Measurements from ENCODE around the gene SBF1. TPM values are rescaled to one million over a fixed set of nuclear protein-coding genes. Genes with fewer than 3 reads are reported as not detected.

SBF1 gene
- total RNA-seq, 1 donor from 2014 or later: 123 TPM

DNA sequence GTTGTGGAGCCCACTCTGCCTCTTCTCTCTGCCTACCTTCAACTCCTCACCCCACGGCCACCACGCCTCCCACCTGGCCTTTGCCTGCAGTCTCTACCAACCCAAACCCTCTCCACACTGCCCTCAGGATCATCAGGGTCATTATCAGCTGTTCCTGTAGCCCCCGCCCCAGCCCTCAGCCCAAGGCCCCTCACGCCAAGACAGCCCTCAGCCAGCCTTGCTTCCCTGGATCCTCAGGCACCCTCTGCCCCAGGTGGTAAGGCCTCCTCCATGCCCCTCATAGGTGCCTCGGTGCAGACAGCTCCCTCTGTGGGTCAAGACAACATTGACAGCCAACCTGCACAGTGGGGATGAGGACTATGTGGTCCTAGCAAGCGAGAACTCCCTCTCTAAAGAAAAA is 1.7 kb downstream of the SBF1 start:
- FAIRE-seq (no peak), DNase-seq (ENCODE audit: low read depth) (peak; percentile 20)
- no peaks in the 10 kb centered on the region for H3K27me3 ChIP-seq (ENCODE audit: control insufficient read depth, insufficient read depth, low read length)
- TF ChIP-seq, protein P1, sequence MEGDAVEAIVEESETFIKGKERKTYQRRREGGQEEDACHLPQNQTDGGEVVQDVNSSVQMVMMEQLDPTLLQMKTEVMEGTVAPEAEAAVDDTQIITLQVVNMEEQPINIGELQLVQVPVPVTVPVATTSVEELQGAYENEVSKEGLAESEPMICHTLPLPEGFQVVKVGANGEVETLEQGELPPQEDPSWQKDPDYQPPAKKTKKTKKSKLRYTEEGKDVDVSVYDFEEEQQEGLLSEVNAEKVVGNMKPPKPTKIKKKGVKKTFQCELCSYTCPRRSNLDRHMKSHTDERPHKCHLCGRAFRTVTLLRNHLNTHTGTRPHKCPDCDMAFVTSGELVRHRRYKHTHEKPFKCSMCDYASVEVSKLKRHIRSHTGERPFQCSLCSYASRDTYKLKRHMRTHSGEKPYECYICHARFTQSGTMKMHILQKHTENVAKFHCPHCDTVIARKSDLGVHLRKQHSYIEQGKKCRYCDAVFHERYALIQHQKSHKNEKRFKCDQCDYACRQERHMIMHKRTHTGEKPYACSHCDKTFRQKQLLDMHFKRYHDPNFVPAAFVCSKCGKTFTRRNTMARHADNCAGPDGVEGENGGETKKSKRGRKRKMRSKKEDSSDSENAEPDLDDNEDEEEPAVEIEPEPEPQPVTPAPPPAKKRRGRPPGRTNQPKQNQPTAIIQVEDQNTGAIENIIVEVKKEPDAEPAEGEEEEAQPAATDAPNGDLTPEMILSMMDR (IDR thresholded peaks at IDR 0.05; ENCODE audit: insufficient read depth, low read length, severe bottlenecking): peak; percentile 46
- H3K36me3 ChIP-seq (ENCODE audit: control insufficient read depth, insufficient read depth, low read length): peaks cover 9% of the 10 kb centered on the region
- H3K4me3 ChIP-seq (ENCODE audit: low read depth, low read length): no peak overlapping the region

DNA sequence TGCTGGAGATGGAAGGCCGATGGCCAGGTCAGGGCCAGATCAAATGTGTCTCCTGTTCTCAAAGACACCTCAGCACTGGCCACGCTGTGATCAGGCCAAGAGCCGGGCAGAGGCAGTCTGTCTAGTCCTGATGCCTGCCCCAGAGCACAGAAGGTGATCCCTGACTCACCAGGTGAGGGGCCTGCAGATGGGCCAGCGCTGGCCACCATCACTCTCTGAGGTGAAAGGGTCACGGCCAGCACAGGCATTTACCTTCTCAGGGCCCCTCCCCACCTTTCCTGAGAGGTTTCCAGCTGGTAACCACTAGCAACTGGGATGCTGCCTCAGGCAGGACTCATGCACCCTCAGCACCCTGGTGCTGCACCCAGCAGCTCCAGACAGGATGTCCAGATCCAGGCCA is 2.9 kb downstream of the SBF1 start:
- Histone ChIP-seq H3K4me3 (ENCODE audit: low read depth, low read length) (no peak overlapping the region), H3K36me3 (ENCODE audit: control insufficient read depth, insufficient read depth, low read length) (peaks cover 16% of the 10 kb centered on the region), H3K27me3 (ENCODE audit: control insufficient read depth, insufficient read depth, low read length) (no peaks in the 10 kb centered on the region)
- FAIRE-seq (no peak), DNase-seq (ENCODE audit: low read depth) (no peak)
- TF ChIP-seq, protein P1 (IDR thresholded peaks at IDR 0.05; ENCODE audit: insufficient read depth, low read length, severe bottlenecking): no peak

DNA sequence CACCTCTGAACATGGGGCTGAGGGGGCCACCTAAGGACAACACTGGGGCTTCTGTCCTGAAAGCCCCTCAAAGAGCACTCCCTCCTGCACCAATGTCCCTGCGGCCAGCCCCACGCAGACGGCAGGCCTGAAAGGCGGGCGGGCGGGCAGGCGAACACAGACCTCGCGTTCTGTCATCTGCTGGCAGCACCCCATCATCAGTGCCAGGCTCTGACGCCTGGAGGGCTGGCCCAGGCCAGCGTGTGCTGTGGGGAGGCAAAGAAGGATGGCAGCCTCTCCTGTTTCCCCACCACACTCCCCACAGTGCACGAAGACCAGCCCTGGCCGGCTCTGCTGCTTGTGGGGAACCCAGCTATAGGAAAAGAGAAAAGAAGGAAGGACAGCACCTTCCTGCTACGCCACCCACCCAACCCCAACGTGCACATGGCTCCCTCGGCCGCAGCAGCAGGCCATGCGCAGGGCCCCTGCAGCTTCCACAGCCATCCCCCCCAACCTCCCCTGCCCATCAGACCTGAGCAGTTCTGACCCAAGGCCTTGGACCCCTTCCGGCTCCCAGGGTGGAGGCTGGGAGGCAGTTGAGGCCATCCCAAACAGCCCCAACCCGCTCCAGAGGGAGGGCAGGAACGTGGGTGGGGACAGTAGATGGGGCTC is 3.5 kb downstream of the SBF1 start:
- DNase-seq (ENCODE audit: low read depth) (no peak), FAIRE-seq (no peak)
- no peak overlapping the region for H3K4me3 ChIP-seq (ENCODE audit: low read depth, low read length)
- TF ChIP-seq, protein P1 (IDR thresholded peaks at IDR 0.05; ENCODE audit: insufficient read depth, low read length, severe bottlenecking): no peak
- H3K27me3 ChIP-seq (ENCODE audit: control insufficient read depth, insufficient read depth, low read length): no peaks in the 10 kb centered on the region
- H3K36me3 ChIP-seq (ENCODE audit: control insufficient read depth, insufficient read depth, low read length): peaks cover 22% of the 10 kb centered on the region

- Histone ChIP-seq H3K27me3 (ENCODE audit: control insufficient read depth, insufficient read depth, low read length) (no peaks in the 10 kb centered on the region), H3K4me3 (ENCODE audit: low read depth, low read length) (no peak overlapping the region), H3K36me3 (ENCODE audit: control insufficient read depth, insufficient read depth, low read length) (peaks cover 24% of the 10 kb centered on the region)
- no peak for DNase-seq (ENCODE audit: low read depth)
- no peak for FAIRE-seq
- TF ChIP-seq, protein P1 (IDR thresholded peaks at IDR 0.05; ENCODE audit: insufficient read depth, low read length, severe bottlenecking): no peak
These were observed 4.3 kb downstream of the SBF1 start for GRCh38 chr22:50470491-50470890.

DNA sequence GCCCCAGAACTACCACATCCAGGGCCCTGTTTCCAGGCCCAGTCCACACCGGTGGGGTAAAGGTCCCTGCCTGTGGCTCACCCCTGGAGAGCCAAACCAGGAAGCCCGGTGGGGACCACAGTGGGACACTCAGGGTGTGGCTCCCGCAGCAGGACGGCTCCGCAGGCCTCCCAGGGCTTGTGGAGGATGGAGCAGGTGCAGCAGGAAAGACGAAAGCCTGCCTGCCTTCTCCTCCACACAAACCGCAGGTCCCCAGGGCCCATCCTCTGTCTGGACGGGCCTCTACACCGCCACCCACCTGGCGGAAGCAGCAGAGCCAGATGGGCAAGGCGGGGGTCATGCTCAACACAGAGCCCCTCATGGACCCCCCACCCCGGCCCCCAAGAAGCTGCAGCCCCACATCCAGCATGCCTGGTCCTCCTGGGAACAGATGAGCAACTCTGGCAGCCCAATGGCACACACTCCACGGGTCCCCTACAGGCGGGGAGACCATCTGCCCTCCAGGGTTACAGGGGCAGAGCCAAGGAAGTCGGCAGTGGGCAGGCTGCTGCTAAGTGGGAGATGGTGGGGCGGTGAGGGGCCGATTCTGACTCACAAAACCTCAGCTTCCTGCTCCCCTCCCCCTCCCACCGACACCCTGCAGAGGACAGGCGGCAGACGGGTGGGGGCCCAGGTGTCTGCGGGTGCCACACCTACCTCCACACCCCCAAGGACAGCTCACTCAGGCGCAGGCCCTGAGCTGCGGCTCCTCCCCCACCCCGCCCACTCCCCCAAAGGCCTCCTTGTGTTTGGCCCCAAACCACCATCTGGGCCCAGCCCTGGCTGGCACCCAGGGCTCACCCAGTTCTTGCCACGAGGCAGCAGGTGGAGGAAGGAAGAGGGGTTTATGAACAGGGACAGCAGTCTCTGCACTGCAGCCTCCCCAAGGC is 5.2 kb downstream of the SBF1 start:
- Histone ChIP-seq H3K36me3 (ENCODE audit: control insufficient read depth, insufficient read depth, low read length) (peaks cover 30% of the 10 kb centered on the region), H3K27me3 (ENCODE audit: control insufficient read depth, insufficient read depth, low read length) (no peaks in the 10 kb centered on the region), H3K4me3 (ENCODE audit: low read depth, low read length) (no peak overlapping the region)
- peak; percentile 78 for DNase-seq (ENCODE audit: low read depth)
- FAIRE-seq: no peak
- TF ChIP-seq, protein P1 (IDR thresholded peaks at IDR 0.05; ENCODE audit: insufficient read depth, low read length, severe bottlenecking): no peak
